DND-41 (cell line): ENCODE data around the gene UBE2H.

ENCODE experiments used
- EZH2 ChIP-seq: IDR thresholded peaks from 3 replicates; pipeline ENCODE4 v1.6.1; 2012; ENCODE audit warnings: borderline replicate concordance, low read depth, mild to moderate bottlenecking, moderate library complexity, low read length, inconsistent platforms; ENCODE audit not compliant: severe bottlenecking
- TF ChIP-seq, protein P1 (sequence below): IDR thresholded peaks from 2 replicates; pipeline ENCODE4 v1.5.1; 2012; ENCODE audit warnings: borderline replicate concordance, low read length, moderate library complexity, mild to moderate bottlenecking; ENCODE audit not compliant: poor library complexity, severe bottlenecking; ENCODE audit errors: extremely low read depth

DNA sequence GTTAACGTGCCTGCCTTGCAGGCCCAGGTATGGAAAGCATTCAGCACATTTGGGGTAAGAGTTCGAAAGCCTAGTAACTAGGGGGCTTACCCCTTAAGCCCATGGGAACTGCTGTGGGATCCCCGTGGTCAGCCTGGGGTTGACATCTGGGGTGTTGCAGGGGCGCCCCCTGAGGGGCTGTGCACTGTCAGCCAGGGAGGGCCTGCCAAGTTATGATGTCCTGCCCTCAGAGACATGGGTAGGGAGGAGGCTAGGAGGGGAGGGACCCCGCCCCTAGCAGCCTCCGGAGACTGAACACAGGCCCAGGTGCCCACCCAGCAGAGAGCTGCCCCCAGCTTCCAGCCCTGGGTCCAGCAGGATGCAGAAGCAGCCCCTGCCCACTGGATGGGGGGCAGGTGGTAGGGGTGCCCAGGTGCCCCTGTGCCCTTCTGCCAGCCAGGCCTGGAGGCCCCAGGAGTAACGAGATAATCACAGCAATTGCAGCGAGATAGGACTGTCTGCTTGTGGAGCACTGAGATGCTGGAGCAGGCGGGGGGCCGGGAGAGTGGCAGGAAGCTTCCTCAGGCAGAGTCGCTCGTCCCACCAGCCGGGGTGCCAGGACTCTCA lies 153.3 kb downstream of the UBE2H start:
- TF ChIP-seq, protein P1, sequence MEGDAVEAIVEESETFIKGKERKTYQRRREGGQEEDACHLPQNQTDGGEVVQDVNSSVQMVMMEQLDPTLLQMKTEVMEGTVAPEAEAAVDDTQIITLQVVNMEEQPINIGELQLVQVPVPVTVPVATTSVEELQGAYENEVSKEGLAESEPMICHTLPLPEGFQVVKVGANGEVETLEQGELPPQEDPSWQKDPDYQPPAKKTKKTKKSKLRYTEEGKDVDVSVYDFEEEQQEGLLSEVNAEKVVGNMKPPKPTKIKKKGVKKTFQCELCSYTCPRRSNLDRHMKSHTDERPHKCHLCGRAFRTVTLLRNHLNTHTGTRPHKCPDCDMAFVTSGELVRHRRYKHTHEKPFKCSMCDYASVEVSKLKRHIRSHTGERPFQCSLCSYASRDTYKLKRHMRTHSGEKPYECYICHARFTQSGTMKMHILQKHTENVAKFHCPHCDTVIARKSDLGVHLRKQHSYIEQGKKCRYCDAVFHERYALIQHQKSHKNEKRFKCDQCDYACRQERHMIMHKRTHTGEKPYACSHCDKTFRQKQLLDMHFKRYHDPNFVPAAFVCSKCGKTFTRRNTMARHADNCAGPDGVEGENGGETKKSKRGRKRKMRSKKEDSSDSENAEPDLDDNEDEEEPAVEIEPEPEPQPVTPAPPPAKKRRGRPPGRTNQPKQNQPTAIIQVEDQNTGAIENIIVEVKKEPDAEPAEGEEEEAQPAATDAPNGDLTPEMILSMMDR, result no peak
- no peak for TF ChIP-seq EZH2
